ENCODE measurements around the gene SETD2.
A peak's percentile ranks its signal among the peaks of the same experiment; 100 is the strongest.

SETD2 gene

GRCh38 chr3:47009225-47010110 is 154.4 kb downstream of the SETD2 start:
- peak in 56 of 58 donors; percentile 26 to 96 (median 84) for DNase-seq

GRCh38 chr3:47008851-47009224 is 155.1 kb downstream of the SETD2 start:
- DNase-seq, result no peak

- DNase-seq, result no peak
These were observed 155.6 kb downstream of the SETD2 start for GRCh38 chr3:47008234-47008796.

- no peak for DNase-seq
These were observed 156.3 kb downstream of the SETD2 start for GRCh38 chr3:47007482-47008233.

GRCh38 chr3:47007001-47007400 is 156.9 kb downstream of the SETD2 start:
- no peak for DNase-seq

GRCh38 chr3:47006145-47006651 is 157.7 kb downstream of the SETD2 start:
- DNase-seq, result no peak

- no peak for DNase-seq
These were observed 158.4 kb downstream of the SETD2 start for GRCh38 chr3:47005212-47006144.

GRCh38 chr3:47004369-47005211 is 159.3 kb downstream of the SETD2 start:
- no peak for DNase-seq

GRCh38 chr3:47003461-47004368 is 160.2 kb downstream of the SETD2 start:
- DNase-seq, result no peak

GRCh38 chr3:47003056-47003410 is 160.9 kb downstream of the SETD2 start:
- no peak for DNase-seq

GRCh38 chr3:47002171-47003055 is 161.5 kb downstream of the SETD2 start:
- no peak for DNase-seq

- DNase-seq, result no peak
These were observed 162.2 kb downstream of the SETD2 start for GRCh38 chr3:47001731-47002170.

- no peak for DNase-seq
These were observed 162.8 kb downstream of the SETD2 start for GRCh38 chr3:47000922-47001730.

- no peak for DNase-seq
These were observed 163.6 kb downstream of the SETD2 start for GRCh38 chr3:47000198-47000815.

- no peak for DNase-seq
These were observed 164.3 kb downstream of the SETD2 start for GRCh38 chr3:46999516-47000197.
